ENCODE data around the gene REL. TPM values are rescaled to one million over a fixed set of nuclear protein-coding genes. Genes with fewer than 3 reads are reported as not detected.

Gene REL
- total and polyA plus RNA-seq, 2 of the 4 experiments (the other 2 are of a cell fraction): 1.3 to 4.3 TPM

- intact Hi-C loops (cut with micrococcal nuclease): no loop called here
- no TSS peak for BruUV-seq (replicated peaks)
- CTCF ChIA-PET: no interaction called here
These were observed 5.9 kb upstream of the REL start for GRCh38 chr2:60875520-60875919.

More at GRCh38 chr2:60875520-60875919, 5.9 kb upstream of the REL start:
- Histone ChIP-seq H4K20me1 (ENCODE audit: insufficient read depth, low read length) (no peaks in the 10 kb centered on the region), H4K8ac (ENCODE audit: low read depth in 2 of 2, low read length in 2 of 2) (no peak overlapping the region), H3K4me3 (ENCODE audit: insufficient read depth, low read depth, low read length) (no peak overlapping the region), H3K9me3 (ENCODE audit: control insufficient read depth, insufficient read depth, low read length) (no peaks in the 10 kb centered on the region), H3K23ac (ENCODE audit: low read depth, low read length) (no peak overlapping the region), H3K14ac (replicated peaks; ENCODE audit: low read depth, low read length) (no peak overlapping the region), H3K18ac (ENCODE audit: low read depth, low read length) (no peak overlapping the region), H3K4me1 (ENCODE audit: control insufficient read depth, insufficient read depth, low read length) (no peaks in the 10 kb centered on the region; the same call in 1 of the 2 replicates), H4K91ac (ENCODE audit: insufficient read depth, low read depth, low read length) (no peak overlapping the region), H2AK5ac (ENCODE audit: low read depth, low read length) (no peak overlapping the region), H3K4me2 (ENCODE audit: low read depth, low read length) (no peak overlapping the region), H3K4ac (ENCODE audit: low read depth, low read length) (no peak overlapping the region), H3K79me1 (ENCODE audit: low read depth in 1 of 2, low read length in 2 of 2) (no peaks in the 10 kb centered on the region), H3K27ac (ENCODE audit: insufficient read depth, low read length) (no peak overlapping the region), H3K27me3 (ENCODE audit: control insufficient read depth, insufficient read depth, low read length) (no peaks in the 10 kb centered on the region), H2BK120ac (ENCODE audit: low read depth, low read length) (no peak overlapping the region), H3K9me1 (ENCODE audit: insufficient read depth, low read length) (no peaks in the 10 kb centered on the region), H3K36me3 (ENCODE audit: control insufficient read depth, insufficient read depth, low read length) (no peaks in the 10 kb centered on the region), H2BK5ac (ENCODE audit: low read depth, low read length, poor library complexity, severe bottlenecking) (no peak overlapping the region), H2BK20ac (ENCODE audit: low read depth, low read length) (no peak overlapping the region), H3K9ac (ENCODE audit: low read depth, low read length) (no peak overlapping the region), H2AFZ (replicated peaks; ENCODE audit: low read length, poor library complexity) (no peak overlapping the region), H2AK9ac (replicated peaks; ENCODE audit: low read depth, low read length, poor library complexity) (no peak overlapping the region), H2BK15ac (ENCODE audit: low read depth, low read length) (no peak overlapping the region), H3K56ac (ENCODE audit: extremely low read depth, insufficient read depth, low read length) (no peak overlapping the region), H4K5ac (ENCODE audit: low read depth, low read length) (no peak overlapping the region)
- dilution Hi-C loops (cut with HindIII; ENCODE audit: low sequenced_read_pairs, unreplicated experiment) (no loop called here), in situ Hi-C loops (cut with MboI; ENCODE audit: low sequenced_read_pairs) (no loop called here)
- POLR2A ChIA-PET (ENCODE audit: unreplicated experiment): no interaction called here
- ATAC-seq (ENCODE audit: low read depth) (no peak), DNase-seq (no peak)
- TF ChIP-seq FOS (IDR thresholded peaks at IDR 0.05; ENCODE audit: low read depth, low read length): no peak
- no peak for TF ChIP-seq NFE2L2 (IDR thresholded peaks at IDR 0.05; ENCODE audit: low read depth, low read length)
- TF ChIP-seq POLR2A (IDR thresholded peaks at IDR 0.05; ENCODE audit: low read depth, low read length): no peak
- TF ChIP-seq RAD21 (IDR thresholded peaks at IDR 0.05; ENCODE audit: low read length): no peak
- no peak for TF ChIP-seq CTCF (conservative IDR thresholded peaks at IDR 0.05; ENCODE audit: low read depth, low read length)
- TF ChIP-seq MAFK (IDR thresholded peaks at IDR 0.05; ENCODE audit: low read depth, low read length): no peak
- TF ChIP-seq BHLHE40 (IDR thresholded peaks at IDR 0.05; ENCODE audit: low read depth, low read length): no peak
- no peak for TF ChIP-seq MXI1 (IDR thresholded peaks at IDR 0.05; ENCODE audit: borderline replicate concordance, low read depth, low read length)
- TF ChIP-seq USF2 (IDR thresholded peaks at IDR 0.05; ENCODE audit: low read depth, low read length): no peak
- TF ChIP-seq MAZ (IDR thresholded peaks at IDR 0.05; ENCODE audit: borderline replicate concordance, low read depth, low read length): no peak
- no peak for TF ChIP-seq RCOR1 (IDR thresholded peaks at IDR 0.05; ENCODE audit: insufficient replicate concordance, low read length)
- TF ChIP-seq CHD1 (IDR thresholded peaks at IDR 0.05; ENCODE audit: low read depth, low read length): no peak

All from IMR-90 (cell line).